ENCODE results near the gene RAB9B. TPM values are rescaled to one million over a fixed set of nuclear protein-coding genes. Genes with fewer than 3 reads are reported as not detected.

RAB9B gene
- total RNA-seq, 1 donor from 2014 or later: 29.3 TPM

DNA sequence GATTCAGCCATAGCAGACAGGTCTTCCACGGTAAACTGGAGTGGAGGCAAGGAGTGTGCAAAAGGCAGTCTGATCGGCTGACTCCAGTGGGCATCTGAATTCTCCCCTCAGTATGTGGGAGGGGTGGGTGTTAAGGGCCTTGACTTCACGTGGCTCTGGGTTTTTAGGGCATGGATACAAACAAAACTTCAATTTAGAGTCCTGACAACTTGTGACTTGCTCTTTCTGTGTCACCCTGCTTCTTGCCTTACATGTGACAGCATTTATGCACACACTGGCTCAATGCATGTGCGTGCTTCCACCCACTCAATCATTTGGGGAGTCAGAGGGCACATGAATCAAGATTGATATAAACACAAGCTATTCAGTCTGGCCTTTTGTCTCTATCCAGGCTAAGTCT lies 37.9 kb downstream of the RAB9B start:
- H3K4me1 ChIP-seq: no peaks in the 10 kb centered on the region
- no peaks in the 10 kb centered on the region for H3K9me3 ChIP-seq (replicated peaks)
- no peaks in the 10 kb centered on the region for H3K36me3 ChIP-seq
- TF ChIP-seq, protein P1, sequence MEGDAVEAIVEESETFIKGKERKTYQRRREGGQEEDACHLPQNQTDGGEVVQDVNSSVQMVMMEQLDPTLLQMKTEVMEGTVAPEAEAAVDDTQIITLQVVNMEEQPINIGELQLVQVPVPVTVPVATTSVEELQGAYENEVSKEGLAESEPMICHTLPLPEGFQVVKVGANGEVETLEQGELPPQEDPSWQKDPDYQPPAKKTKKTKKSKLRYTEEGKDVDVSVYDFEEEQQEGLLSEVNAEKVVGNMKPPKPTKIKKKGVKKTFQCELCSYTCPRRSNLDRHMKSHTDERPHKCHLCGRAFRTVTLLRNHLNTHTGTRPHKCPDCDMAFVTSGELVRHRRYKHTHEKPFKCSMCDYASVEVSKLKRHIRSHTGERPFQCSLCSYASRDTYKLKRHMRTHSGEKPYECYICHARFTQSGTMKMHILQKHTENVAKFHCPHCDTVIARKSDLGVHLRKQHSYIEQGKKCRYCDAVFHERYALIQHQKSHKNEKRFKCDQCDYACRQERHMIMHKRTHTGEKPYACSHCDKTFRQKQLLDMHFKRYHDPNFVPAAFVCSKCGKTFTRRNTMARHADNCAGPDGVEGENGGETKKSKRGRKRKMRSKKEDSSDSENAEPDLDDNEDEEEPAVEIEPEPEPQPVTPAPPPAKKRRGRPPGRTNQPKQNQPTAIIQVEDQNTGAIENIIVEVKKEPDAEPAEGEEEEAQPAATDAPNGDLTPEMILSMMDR (IDR thresholded peaks at IDR 0.05; ENCODE audit: borderline replicate concordance): no peak
- no peak overlapping the region for H3K27ac ChIP-seq (replicated peaks)
- no peaks in the 10 kb centered on the region for H3K27me3 ChIP-seq (ENCODE audit: low read depth)
- H3K4me3 ChIP-seq: no peak overlapping the region
- intact Hi-C loops (cut with micrococcal nuclease): no loop called here
- DNase-seq: no peak

DNA sequence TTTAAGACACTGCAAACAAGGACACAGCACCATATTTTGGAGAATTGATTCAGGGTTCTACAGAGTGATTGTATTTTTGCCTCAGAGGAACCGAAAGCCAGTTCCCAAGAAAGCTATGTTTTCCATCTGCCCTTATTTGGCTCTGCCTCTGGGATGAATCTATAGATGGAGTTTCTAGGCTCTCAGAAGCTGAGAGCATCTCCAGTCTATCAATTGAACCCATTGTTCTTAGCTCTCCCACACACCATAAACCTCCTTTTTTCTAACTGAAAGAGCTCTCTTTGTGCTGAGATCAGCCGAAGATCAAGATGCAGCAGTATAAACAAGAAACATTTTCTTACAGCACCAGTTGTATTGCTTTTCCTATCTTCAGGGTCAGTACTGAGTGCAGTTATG lies 38.5 kb downstream of the RAB9B start:
- H3K9me3 ChIP-seq (replicated peaks): no peaks in the 10 kb centered on the region
- H3K4me3 ChIP-seq: no peak overlapping the region
- H3K27me3 ChIP-seq (ENCODE audit: low read depth): no peaks in the 10 kb centered on the region
- TF ChIP-seq, protein P1 (IDR thresholded peaks at IDR 0.05; ENCODE audit: borderline replicate concordance): no peak
- no peak overlapping the region for H3K27ac ChIP-seq (replicated peaks)
- no peaks in the 10 kb centered on the region for H3K4me1 ChIP-seq
- no peak for DNase-seq
- H3K36me3 ChIP-seq: no peaks in the 10 kb centered on the region
- intact Hi-C loops (cut with micrococcal nuclease): no loop called here

DNA sequence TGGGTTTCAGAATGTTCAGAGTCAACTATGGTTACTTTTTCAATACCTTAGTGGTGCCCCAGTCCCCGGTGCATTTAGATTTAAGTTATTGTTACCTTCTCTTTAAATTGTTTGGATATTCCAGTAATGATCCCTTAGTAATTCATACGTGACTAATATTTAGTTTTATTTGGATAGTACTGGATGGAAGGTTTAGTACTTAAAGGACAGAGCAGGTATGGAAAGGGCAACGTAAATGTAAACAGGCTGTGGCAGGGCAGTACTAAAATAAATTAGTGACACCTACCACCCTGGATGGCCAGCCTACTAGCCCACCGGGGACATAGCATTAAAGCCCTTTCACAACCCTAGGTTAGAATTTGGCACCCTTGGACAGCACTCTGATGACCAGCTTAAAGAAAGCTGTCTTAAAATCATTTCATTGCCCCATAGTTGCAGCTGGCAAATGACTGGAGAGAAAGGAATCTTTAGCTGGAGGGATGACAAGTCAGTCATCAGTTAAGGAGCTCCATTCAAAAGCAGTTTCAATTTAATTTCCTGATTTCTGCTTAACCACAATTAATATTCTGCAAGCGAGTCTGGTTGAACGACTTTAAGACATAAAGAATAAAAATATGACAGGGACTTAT lies 39.0 kb downstream of the RAB9B start:
- H3K27me3 ChIP-seq (ENCODE audit: low read depth): no peaks in the 10 kb centered on the region
- H3K4me3 ChIP-seq: no peak overlapping the region
- no peaks in the 10 kb centered on the region for H3K4me1 ChIP-seq
- TF ChIP-seq, protein P1 (IDR thresholded peaks at IDR 0.05; ENCODE audit: borderline replicate concordance): no peak
- H3K36me3 ChIP-seq: no peaks in the 10 kb centered on the region
- no peaks in the 10 kb centered on the region for H3K9me3 ChIP-seq (replicated peaks)
- intact Hi-C loops (cut with micrococcal nuclease): no loop called here
- DNase-seq: no peak
- no peak overlapping the region for H3K27ac ChIP-seq (replicated peaks)

DNA sequence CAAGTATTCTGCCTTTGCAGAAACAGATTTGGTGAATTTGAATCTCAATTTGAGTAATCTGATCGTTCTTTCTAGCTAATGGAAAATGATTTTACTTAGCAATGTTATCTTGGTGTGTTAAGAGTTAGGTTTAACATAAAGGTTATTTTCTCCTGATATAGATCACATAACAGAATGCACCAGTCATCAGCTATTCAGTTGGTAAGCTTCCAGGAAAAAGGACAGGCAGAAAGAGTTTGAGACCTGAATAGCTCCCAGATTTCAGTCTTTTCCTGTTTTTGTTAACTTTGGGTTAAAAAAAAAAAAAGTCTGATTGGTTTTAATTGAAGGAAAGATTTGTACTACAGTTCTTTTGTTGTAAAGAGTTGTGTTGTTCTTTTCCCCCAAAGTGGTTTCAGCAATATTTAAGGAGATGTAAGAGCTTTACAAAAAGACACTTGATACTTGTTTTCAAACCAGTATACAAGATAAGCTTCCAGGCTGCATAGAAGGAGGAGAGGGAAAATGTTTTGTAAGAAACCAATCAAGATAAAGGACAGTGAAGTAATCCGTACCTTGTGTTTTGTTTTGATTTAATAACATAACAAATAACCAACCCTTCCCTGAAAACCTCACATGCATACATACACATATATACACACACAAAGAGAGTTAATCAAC lies 40.1 kb downstream of the RAB9B start:
- DNase-seq: no peak
- no peaks in the 10 kb centered on the region for H3K9me3 ChIP-seq (replicated peaks)
- no peaks in the 10 kb centered on the region for H3K27me3 ChIP-seq (ENCODE audit: low read depth)
- H3K4me3 ChIP-seq: no peak overlapping the region
- TF ChIP-seq, protein P1 (IDR thresholded peaks at IDR 0.05; ENCODE audit: borderline replicate concordance): no peak
- no peaks in the 10 kb centered on the region for H3K4me1 ChIP-seq
- no peaks in the 10 kb centered on the region for H3K36me3 ChIP-seq
- no peak overlapping the region for H3K27ac ChIP-seq (replicated peaks)
- intact Hi-C loops (cut with micrococcal nuclease): no loop called here

DNA sequence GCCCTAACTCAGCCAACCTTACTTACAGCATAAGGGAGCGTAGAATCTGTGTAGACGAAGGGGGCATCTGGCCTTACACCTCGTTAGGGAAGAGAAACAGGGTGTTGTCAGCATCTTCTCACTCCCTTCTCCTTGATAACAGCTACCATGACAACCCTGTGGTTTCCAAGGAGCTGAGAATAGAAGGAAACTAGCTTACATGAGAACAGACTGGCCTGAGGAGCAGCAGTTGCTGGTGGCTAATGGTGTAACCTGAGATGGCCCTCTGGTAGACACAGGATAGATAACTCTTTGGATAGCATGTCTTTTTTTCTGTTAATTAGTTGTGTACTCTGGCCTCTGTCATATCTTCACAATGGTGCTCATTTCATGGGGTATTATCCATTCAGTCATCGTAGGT lies 40.8 kb downstream of the RAB9B start:
- no peaks in the 10 kb centered on the region for H3K9me3 ChIP-seq (replicated peaks)
- no peaks in the 10 kb centered on the region for H3K36me3 ChIP-seq
- TF ChIP-seq, protein P1 (IDR thresholded peaks at IDR 0.05; ENCODE audit: borderline replicate concordance): no peak
- H3K4me3 ChIP-seq: no peak overlapping the region
- no peaks in the 10 kb centered on the region for H3K27me3 ChIP-seq (ENCODE audit: low read depth)
- H3K27ac ChIP-seq (replicated peaks): no peak overlapping the region
- no peak for DNase-seq
- intact Hi-C loops (cut with micrococcal nuclease): no loop called here
- no peaks in the 10 kb centered on the region for H3K4me1 ChIP-seq

Measured in left ventricle myocardium inferior (tissue), 1 donor.